Mammary epithelial cell (primary cell): ENCODE measurements around the gene EFCAB6.
"Not testable (repeated sequence)": the region's sequence is repeated elsewhere in the genome, so short reads cannot be mapped to it uniquely, and the experiment has no call there.

Experiments
- EZH2 ChIP-seq: IDR thresholded peaks from 2 replicates; pipeline ENCODE4 v1.6.1; 2012; ENCODE audit warnings: low read length, inconsistent platforms, borderline replicate concordance
- TF ChIP-seq, protein P1 (sequence below), 2 donors: IDR thresholded peaks in 1 of 2; conservative IDR thresholded peaks in 1 of 2; 2 replicates each; pipeline ENCODE4 v1.5.1; 2011 to 2012; ENCODE audit warnings: inconsistent platforms in 2 of 2, low read length in 2 of 2, mild to moderate bottlenecking in 2 of 2, control low read depth in 1 of 2, low read depth in 1 of 2; ENCODE audit not compliant: insufficient read depth in 1 of 2; ENCODE audit errors: extremely low read depth in 1 of 2

DNA sequence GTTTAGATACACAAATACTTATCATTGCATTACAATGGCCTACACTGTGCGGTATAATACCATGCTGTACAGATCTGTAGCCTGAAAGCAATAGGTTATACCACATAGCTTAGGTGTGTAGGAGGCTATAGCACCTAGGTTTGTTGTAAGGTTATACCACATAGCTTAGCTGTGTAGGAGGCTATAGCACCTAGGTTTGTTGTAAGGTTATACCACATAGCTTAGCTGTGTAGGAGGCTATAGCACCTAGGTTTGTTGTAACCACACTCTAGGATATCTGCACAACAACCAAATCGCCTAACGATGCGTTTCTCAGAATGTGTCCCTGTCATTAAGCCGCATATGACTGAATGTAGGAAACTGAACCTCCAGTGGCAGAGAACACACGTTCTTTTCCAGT lies 155.5 kb downstream of the EFCAB6 start:
- TF ChIP-seq EZH2: not testable (repeated sequence)
- TF ChIP-seq, protein P1, sequence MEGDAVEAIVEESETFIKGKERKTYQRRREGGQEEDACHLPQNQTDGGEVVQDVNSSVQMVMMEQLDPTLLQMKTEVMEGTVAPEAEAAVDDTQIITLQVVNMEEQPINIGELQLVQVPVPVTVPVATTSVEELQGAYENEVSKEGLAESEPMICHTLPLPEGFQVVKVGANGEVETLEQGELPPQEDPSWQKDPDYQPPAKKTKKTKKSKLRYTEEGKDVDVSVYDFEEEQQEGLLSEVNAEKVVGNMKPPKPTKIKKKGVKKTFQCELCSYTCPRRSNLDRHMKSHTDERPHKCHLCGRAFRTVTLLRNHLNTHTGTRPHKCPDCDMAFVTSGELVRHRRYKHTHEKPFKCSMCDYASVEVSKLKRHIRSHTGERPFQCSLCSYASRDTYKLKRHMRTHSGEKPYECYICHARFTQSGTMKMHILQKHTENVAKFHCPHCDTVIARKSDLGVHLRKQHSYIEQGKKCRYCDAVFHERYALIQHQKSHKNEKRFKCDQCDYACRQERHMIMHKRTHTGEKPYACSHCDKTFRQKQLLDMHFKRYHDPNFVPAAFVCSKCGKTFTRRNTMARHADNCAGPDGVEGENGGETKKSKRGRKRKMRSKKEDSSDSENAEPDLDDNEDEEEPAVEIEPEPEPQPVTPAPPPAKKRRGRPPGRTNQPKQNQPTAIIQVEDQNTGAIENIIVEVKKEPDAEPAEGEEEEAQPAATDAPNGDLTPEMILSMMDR (conservative IDR thresholded peaks at IDR 0.05 in 1 of 2, IDR thresholded peaks at IDR 0.05 in 1 of 2; ENCODE audit: extremely low read depth in 1 of 2, insufficient read depth in 1 of 2, low read depth in 1 of 2, low read length in 2 of 2): not testable (repeated sequence)
